Colon (tissue), 2 donors: ENCODE data around the gene OLFML2A.
"Not testable (repeated sequence)": the region's sequence is repeated elsewhere in the genome, so short reads cannot be mapped to it uniquely, and the experiment has no call there.

Experiments used
- FAIRE-seq: peaks from 2 replicates; lab custom pipeline; 2012; peaks lifted over from hg19 to GRCh38; lab: Jason Lieb, UNC
- donor health status: control.
- donor health status: control.

OLFML2A gene

DNA sequence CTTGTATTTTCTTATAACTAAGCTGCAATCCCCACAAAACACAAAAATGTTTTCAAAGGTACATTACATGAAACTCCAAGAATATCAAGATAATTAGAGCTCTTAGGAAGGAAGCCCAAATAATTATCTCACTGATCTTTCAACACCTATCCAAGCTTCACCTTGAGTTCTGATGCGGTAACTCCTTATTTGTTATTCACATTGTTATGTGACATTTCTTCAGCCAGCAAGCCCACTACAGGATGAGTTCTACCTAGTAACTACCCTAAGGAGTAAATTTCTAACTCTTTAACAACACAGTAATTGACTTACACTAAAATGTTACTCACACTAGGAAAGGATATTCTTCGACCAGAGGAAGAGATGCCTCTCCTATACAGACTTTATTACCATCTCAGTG, 15.7 kb upstream of the OLFML2A start:
- no peak for FAIRE-seq

GRCh38 chr9:124761710-124762109, 15.2 kb upstream of the OLFML2A start:
- no peak for FAIRE-seq

- FAIRE-seq: no peak
Observed at GRCh38 chr9:124762633-124763032, 14.3 kb upstream of the OLFML2A start.

- no peak for FAIRE-seq
Observed at GRCh38 chr9:124764774-124765438, 12.0 kb upstream of the OLFML2A start.

- no peak for FAIRE-seq
Observed at GRCh38 chr9:124765439-124765835, 11.5 kb upstream of the OLFML2A start.

- FAIRE-seq: no peak
Observed at GRCh38 chr9:124766326-124766725, 10.6 kb upstream of the OLFML2A start.

GRCh38 chr9:124766815-124767554, 9.9 kb upstream of the OLFML2A start:
- no peak for FAIRE-seq

DNA sequence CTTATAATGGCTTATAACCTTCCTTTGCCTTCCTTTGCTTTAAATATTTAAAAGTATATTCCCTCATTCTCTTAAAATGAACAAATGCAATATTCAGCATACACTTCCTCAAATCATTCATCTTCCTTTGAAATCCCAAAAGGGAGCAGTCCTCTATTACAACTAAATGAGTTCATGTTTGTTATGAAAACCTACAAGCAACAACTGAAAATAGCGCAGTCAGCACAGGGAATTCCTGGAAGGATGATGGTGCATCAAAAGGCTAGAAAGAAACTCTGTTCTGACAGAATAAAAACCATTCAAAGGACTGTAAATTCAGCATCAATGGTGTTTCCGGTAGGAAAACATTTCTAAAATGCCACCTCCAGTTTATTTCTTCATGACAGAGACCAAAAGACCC, 9.1 kb upstream of the OLFML2A start:
- no peak for FAIRE-seq

GRCh38 chr9:124768334-124768733, 8.6 kb upstream of the OLFML2A start:
- no peak for FAIRE-seq

GRCh38 chr9:124768750-124769548, 8.0 kb upstream of the OLFML2A start:
- FAIRE-seq: no peak

DNA sequence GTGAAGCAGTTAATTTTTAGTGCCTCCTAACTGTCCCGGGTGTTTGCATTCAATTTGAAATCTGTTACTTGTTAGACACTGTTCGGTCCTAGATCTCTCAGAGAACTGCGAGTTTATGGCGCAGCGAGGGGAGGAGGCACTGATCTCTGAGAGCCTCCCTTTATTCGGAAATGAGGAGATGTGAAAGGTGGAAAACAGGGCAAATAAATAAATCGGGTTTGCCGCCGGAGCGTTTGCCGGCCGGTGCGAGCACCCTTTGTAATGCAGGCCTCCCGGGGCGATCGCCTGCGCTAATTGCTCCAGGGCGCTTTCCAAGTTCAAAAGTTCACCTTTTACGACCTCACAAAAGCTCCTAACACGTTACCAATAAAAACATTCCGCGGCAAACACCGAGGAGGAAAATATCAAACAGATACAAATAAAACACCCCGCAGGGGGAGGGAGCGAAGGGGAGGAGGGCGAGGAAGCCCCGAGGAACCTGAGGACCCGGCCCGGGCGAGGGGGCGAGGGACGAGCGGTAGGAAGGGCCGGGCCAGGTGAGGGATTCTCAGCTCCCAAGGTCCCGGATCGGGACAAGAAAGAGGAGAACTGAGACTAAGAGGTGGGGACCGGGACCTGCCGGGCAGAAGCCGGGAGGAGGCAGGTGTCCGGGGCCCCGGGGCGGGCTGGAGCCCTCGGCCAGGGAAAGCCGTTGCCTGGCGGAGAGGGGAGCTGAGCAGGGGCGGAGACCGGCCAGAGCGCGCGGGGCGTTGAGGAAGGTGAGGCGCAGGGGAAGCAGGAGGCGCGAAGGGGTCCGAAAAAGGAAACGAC, 7.2 kb upstream of the OLFML2A start:
- no peak for FAIRE-seq

DNA sequence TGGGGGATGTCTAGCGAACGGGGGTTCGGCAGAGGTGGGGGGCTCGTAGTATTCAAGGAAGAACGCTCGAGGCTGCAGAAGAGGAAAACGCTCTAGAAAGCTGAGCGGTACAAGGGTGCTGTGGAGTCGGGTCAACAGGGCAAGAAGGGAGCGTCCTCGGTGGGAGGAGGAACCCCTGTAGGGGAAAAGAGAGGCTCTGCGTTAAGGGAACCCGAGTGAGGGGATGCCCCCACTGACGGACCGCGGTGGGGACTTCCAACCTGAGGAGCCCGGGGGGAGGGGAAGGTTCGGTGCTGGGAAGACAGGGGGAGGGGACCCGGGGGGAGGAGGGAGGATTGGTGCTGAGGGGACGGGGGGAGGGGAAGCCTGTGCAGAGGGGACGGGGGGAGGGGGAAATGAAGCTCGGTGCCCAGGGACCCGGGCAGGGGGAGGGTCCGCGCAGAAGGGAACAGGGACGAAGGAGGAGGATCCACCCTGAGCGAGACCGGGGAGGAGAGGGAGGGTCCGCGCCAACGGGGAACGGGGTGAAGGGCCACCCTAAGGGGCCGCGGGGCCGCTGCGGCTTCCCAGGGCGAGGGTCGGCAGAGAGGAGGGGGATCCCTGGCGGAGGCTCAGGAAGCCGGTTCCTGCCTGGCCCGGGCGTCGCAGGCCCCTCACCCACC, 6.4 kb upstream of the OLFML2A start:
- FAIRE-seq: no peak

DNA sequence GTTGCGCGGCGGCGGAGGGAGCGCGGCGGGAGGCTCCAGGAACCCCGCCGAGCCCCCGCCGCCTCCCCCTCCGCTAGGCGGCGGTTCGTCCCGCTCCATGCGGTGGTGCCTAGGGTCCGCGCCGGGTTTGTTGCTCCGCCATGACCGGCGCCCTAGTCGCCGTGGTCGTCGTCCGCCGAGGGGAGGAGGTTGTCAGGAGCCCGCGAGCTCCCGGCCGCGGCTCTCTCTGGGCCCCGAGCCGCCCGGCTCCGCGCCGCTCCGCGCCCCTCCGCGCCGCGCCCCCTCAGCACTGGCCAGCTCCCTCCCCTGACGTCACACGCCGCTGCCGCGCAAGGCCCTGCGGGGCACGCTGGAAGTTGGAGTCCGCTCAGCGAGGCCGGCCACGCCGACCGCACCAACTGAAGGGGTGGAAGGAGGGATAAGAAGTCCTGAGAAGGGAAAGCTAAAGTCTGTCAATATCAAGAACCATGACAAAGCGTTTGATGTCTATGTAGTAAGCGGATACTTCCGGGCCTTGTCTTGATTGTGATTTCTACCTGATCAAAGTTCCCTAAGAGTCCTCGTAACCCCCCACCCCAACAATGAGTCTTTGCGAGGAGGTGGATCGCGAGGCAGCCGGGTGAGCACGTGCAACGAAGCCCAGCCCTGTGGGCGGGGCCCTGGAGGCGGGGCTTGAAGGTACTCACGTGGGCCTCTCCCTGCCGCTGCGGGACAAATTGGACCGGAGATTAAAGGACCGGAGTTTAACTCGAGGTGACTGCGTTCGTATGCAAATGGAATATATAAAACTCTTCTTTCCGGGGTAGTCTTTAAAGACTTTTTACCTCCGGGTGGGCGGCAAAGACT, 5.7 kb upstream of the OLFML2A start, which contains the start of gene NR6A1:
Gene NR6A1, minus strand, starts transcription at position 291 of the 846 bp plus-strand sequence.
- no peak for FAIRE-seq

DNA sequence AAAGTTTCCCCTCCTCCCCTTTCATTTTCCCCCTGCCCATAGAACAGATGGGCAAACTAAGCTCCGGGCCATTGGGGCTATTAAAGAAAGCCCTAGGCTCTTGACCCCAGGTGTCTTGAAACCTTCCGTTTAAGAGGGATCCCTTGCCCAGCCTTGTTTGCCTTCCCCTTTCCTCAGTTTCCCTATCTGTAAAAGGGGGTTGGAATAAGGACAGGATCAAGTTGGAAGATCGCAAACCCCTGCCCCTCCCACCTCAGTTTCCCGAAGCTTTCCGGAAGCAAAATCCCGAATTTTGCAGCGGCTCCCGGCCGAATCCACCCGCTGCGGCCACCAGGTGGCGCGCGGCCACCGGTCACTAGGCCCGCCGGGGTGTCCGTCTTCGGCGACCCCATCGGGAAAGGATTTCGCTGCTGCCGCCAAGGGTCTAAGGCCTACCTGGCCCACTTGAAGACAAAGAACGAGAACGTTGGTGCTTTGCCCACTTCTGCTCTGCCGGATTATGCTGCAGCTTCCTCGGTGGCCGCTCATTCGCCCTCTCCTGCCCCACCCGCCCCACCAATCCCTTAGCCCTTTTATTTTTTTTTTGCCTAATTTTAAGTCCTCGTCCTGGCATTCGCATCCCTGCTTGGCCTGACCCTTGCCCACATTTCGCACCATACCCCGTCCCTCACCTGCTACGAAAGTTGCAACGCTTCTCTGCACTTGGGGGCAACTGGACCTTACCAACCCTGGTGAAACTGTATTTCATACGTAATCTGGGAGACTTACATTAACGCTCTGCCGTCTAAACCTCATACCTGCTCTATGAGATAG, 4.9 kb upstream of the OLFML2A start:
- no peak for FAIRE-seq

DNA sequence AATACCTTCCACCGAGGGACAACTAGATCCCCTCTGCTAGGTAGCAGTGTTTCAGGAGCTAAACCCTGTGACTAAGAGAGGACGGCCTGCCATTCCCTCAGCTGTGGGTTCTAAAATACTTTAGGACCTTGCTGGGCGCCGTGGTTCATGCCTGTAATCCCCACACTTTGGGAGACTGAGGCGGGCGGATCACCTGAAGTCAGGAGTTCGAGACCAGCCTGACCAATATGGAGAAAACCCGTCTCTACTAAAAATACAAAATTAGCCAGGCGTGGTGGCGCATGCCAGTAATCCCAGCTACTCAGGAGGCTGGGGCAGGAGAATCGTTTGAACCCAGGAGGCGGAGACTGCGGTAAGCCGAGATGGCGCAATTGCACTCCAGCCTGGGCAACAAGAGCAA, 4.1 kb upstream of the OLFML2A start:
- not testable (repeated sequence) for FAIRE-seq

GRCh38 chr9:124773473-124774128, 3.3 kb upstream of the OLFML2A start:
- FAIRE-seq: no peak

- FAIRE-seq: no peak
Observed at GRCh38 chr9:124774129-124774978, 2.6 kb upstream of the OLFML2A start.

DNA sequence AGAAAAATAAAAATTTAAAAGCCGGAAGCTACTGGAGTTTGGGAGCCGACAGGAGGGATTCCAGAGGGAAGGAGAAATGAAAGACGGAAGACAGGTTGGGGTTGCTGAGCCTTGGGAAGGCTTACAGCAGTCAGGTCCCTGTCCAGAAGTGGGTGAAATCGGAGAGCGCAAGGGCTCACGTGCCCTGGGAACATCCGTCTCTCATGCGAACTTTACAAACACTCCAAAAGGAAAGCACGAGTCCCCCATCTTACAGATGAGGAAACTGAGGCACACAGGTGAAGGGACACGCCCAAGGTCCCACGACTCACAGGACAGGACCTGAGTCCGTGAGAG, 347 bp upstream of the OLFML2A start:
- FAIRE-seq: no peak
